ENCODE data around the gene SF1.

DNA sequence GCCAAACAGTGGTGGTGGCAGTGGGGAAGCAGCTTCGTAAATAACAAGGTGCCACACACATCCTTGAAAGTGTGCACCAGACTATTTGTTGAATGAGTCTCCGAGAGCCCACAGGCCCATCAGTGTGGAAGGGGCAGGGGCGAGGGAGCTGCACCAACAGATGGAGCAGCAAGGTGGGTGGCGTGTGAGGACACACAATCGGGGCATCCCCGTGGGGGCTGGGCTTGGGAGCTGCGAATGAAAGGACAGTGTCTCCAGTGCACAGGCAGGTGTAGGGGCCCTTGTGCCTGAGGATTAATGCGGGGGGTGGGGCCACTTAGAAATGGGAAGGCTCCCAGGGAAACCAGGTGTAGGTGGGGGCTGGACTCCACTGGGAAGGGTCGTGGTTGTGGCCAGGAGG lies 58.2 kb downstream of the SF1 start:
- TF ChIP-seq POLR2AphosphoS5 (IDR thresholded peaks at IDR 0.05; ENCODE audit: low read depth, low read length) = no peak
- TF ChIP-seq, protein P1, sequence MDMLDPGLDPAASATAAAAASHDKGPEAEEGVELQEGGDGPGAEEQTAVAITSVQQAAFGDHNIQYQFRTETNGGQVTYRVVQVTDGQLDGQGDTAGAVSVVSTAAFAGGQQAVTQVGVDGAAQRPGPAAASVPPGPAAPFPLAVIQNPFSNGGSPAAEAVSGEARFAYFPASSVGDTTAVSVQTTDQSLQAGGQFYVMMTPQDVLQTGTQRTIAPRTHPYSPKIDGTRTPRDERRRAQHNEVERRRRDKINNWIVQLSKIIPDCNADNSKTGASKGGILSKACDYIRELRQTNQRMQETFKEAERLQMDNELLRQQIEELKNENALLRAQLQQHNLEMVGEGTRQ (IDR thresholded peaks at IDR 0.05; ENCODE audit: borderline replicate concordance, low read depth, low read length) = no peak
- TF ChIP-seq RAD21 (IDR thresholded peaks at IDR 0.05; ENCODE audit: low read length) = no peak
- TF ChIP-seq, protein P2, sequence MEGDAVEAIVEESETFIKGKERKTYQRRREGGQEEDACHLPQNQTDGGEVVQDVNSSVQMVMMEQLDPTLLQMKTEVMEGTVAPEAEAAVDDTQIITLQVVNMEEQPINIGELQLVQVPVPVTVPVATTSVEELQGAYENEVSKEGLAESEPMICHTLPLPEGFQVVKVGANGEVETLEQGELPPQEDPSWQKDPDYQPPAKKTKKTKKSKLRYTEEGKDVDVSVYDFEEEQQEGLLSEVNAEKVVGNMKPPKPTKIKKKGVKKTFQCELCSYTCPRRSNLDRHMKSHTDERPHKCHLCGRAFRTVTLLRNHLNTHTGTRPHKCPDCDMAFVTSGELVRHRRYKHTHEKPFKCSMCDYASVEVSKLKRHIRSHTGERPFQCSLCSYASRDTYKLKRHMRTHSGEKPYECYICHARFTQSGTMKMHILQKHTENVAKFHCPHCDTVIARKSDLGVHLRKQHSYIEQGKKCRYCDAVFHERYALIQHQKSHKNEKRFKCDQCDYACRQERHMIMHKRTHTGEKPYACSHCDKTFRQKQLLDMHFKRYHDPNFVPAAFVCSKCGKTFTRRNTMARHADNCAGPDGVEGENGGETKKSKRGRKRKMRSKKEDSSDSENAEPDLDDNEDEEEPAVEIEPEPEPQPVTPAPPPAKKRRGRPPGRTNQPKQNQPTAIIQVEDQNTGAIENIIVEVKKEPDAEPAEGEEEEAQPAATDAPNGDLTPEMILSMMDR (IDR thresholded peaks at IDR 0.05) = no peak
- TF ChIP-seq, protein P3, sequence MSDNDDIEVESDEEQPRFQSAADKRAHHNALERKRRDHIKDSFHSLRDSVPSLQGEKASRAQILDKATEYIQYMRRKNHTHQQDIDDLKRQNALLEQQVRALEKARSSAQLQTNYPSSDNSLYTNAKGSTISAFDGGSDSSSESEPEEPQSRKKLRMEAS (IDR thresholded peaks at IDR 0.05; ENCODE audit: low read depth) = no peak
- no peak for TF ChIP-seq RFX5 (IDR thresholded peaks at IDR 0.05; ENCODE audit: low read length)
- no peak for TF ChIP-seq EP300 (IDR thresholded peaks at IDR 0.05; ENCODE audit: borderline replicate concordance in 1 of 2, low read depth in 1 of 2, low read length in 1 of 2)

All from SK-N-SH (cell line).